Measurements from ENCODE around the gene WDR53. TPM values are rescaled to one million over a fixed set of nuclear protein-coding genes. Genes with fewer than 3 reads are reported as not detected.
A peak's percentile ranks its signal among the peaks of the same experiment; 100 is the strongest.

Gene WDR53
- 13.0 and 15.3 TPM in 2 replicates for total RNA-seq
- polyA plus RNA-seq = 4.8 and 5.2 TPM in 2 replicates
- 8.8 and 11.3 TPM in 2 replicates for polyA plus RNA-seq (2011; cell fraction: cytosol; rRNA removed)
- polyA plus RNA-seq (2011; cell fraction: nucleus; rRNA removed) = 5.5 and 6.4 TPM in 2 replicates
- polyA plus RNA-seq (2012) = 10.6 and 19.3 TPM in 2 replicates
- polyA minus RNA-seq = 8.2 and 9.1 TPM in 2 replicates
- 6.0 TPM for polyA minus RNA-seq (2011; cell fraction: cytosol; rRNA and poly(A)+ RNA removed)
- 1.7 and 4.7 TPM in 2 replicates for polyA minus RNA-seq (2011; cell fraction: nucleus; rRNA and poly(A)+ RNA removed)
- Bru-seq, nascent RNA = percentile 76 among the genes with signal in this experiment
- percentile 56 among the genes with signal in this experiment for BruChase-seq, experiment 1, labeled RNA remaining after a 6-hour chase
- BruChase-seq, experiment 2, labeled RNA remaining after a 2-hour chase = percentile 69 among the genes with signal in this experiment
- long read RNA-seq, partial matches to known transcripts = 9 of 52 reads
- long read RNA-seq, other reads (novel, unspliced or antisense) = 39 of 52 reads

DNA sequence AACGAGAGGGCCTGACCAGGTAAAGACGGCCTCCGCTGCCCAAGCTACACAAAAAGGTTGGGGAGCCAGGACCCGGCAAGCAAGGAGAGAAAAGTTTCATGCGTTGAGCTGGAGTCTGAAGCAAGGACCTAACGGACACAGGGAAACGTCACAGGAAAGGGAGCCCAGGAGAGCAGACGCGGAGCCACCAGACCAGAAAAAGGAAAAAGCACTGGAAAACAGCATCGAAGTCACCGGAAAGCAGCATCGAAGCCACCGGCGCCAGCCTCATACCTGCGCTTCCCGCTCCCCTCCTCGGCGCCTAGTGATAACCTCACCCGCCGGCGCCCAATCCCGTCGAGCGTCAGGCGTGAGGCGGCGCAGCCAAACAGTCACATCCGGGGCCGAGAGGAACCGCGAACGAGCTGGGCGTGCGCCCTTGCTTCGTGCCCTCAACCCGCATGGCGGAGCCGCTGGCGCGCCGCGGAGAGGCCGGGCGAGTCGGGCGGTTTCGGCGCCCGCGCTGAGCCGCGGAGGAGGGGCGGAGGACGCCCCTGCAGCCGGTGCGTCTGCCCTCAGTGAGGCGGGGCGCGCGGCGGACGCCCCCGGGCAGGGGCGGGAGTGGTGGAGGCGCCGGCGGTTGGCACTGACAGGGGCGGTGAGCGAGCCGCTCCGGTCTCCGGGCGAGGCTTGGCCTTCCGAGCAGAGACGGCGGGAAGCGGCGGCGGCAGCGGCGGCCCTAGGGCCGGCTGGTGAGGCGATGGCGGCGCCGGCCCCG is at the start of gene WDR53, which contains the start of gene FBXO45:
Gene WDR53, minus strand, starts transcription at position 309 of the 757 bp plus-strand sequence. CDS start 7,079 bp downstream, outside the sequence.
Gene FBXO45, plus strand, starts transcription at position 415 of the 757 bp plus-strand sequence. Its CDS starts 325 bp downstream, at position 740.
- Histone ChIP-seq H2AFZ (ENCODE audit: low read depth, low read length) (peak within 1 kb of the TSS; percentile 38), H3K9ac (replicated peaks; ENCODE audit: extremely low read depth, insufficient read depth, low read length) (peak within 1 kb of the TSS; percentile 66), H3K27ac (ENCODE audit: insufficient read depth, low read depth, low read length) (peak within 1 kb of the TSS; percentile 34), H3K9me3 (replicated peaks; ENCODE audit: control insufficient read depth, insufficient read depth, low read length) (no peaks in the 10 kb centered on the region), H3K27me3 (ENCODE audit: control insufficient read depth in 2 of 2, insufficient read depth in 2 of 2, low read length in 2 of 2) (no peaks in the 10 kb centered on the region), H3K4me1 (ENCODE audit: control insufficient read depth, extremely low read depth, insufficient read depth, low read length) (peaks cover 26% of the 10 kb centered on the region), H3K9me1 (replicated peaks; ENCODE audit: control insufficient read depth, extremely low read depth, insufficient read depth, low read length) (no peaks in the 10 kb centered on the region), H3K4me2 (ENCODE audit: insufficient read depth, low read length) (peak within 1 kb of the TSS; percentile 70), H4K20me1 (replicated peaks; ENCODE audit: control insufficient read depth, extremely low read depth, insufficient read depth, low read length) (no peaks in the 10 kb centered on the region), H3K36me3 (ENCODE audit: control insufficient read depth in 2 of 2, extremely low read depth in 1 of 2, insufficient read depth in 2 of 2, low read length in 2 of 2) (peaks cover 0 to 3% of the 10 kb centered on the region in 2 experiments), H3K79me2 (ENCODE audit: control insufficient read depth, insufficient read depth, low read length) (peaks cover 51% of the 10 kb centered on the region), H3K4me3 (replicated peaks in 1 of 3; ENCODE audit: insufficient read depth in 1 of 3, low read depth in 1 of 3, low read length in 3 of 3) (peak within 1 kb of the TSS; percentile 24 to 95 (median 57))
- dilution Hi-C loops (cut with MboI; ENCODE audit: extremely low pct_ligation_motif_present, low sequenced_read_pairs) = no loop called here
- no TSS peak for BruUV-seq (replicated peaks)
- ChIA-PET POLR2A (interaction anchor here (0.8 kb wide), 1 partner anchor 13 kb away, joined by 3 read pairs; no protein-coding TSS in a partner anchor), CTCF (interaction anchor here (0.7 to 2.1 kb wide), 12 partner anchors 13 to 120 kb away, joined by 3 to 14 read pairs (median 4); no protein-coding TSS in a partner anchor)
- DNase-seq (ENCODE audit: low read depth, low spot score) (peak; percentile 97), FAIRE-seq (peak; percentile 85)
- TF ChIP-seq GATA2 (IDR thresholded peaks at IDR 0.05; ENCODE audit: insufficient read depth, insufficient read length, low read depth, low read length) (no peak), JUN (IDR thresholded peaks at IDR 0.05; ENCODE audit: borderline replicate concordance, insufficient read depth, insufficient read length, low read depth) (no peak), MYC (IDR thresholded peaks at IDR 0.05; ENCODE audit: low read depth, low read length) (no peak), POLR2AphosphoS5 (IDR thresholded peaks at IDR 0.05; ENCODE audit: insufficient read depth, low read depth, low read length) (peak; percentile 81), POLR2A (IDR thresholded peaks at IDR 0.05; ENCODE audit: low read depth, low read length) (peak; percentile 80)
- TF ChIP-seq, protein P1, sequence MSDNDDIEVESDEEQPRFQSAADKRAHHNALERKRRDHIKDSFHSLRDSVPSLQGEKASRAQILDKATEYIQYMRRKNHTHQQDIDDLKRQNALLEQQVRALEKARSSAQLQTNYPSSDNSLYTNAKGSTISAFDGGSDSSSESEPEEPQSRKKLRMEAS (IDR thresholded peaks at IDR 0.05; ENCODE audit: insufficient read depth, insufficient read length) = peak; percentile 68
- intact Hi-C loops (cut with micrococcal nuclease) = loop anchor here (2.0 kb wide), 2 partner anchors 40 to 374 kb away; partner anchors contain the start of gene NCBP2

Data from endothelial cell of umbilical vein (primary cell).